Gastrocnemius medialis (tissue), 4 donors: Measurements from ENCODE around the gene C1QB. TPM values are rescaled to one million over a fixed set of nuclear protein-coding genes. Genes with fewer than 3 reads are reported as not detected.
"Not testable (repeated sequence)": the region's sequence is repeated elsewhere in the genome, so short reads cannot be mapped to it uniquely, and the experiment has no call there.

Experiments used
- ATAC-seq, 2 donors: fragments of 150-250 bp; one replicate each; pipeline ENCODE4 v1.9.1; 2016
- DNase-seq, 2 donors: peaks; one replicate each; pipeline ENCODE4 v3.0.0-alpha.2; 2019
- H3K27ac ChIP-seq, 4 donors: fragments of 200-600 bp; sonication (generic); 1 replicate in 1 of 4; 2 replicates in 3 of 4; pipeline ENCODE4 v1.5.1; 2016 to 2018; ENCODE audit warnings: mild to moderate bottlenecking in 2 of 4, moderate library complexity in 1 of 4
- H3K27me3 ChIP-seq, 3 donors: fragments of 200-600 bp; sonication (generic) in 2 of 3; 1 replicate in 1 of 3; 2 replicates in 2 of 3; pipeline versions ENCODE4 v1.5.1 to v1.6.0; 2016 to 2019; ENCODE audit warnings: mild to moderate bottlenecking in 1 of 3, moderate library complexity in 1 of 3
- H3K36me3 ChIP-seq, 2 donors: fragments of 200-600 bp; sonication (generic) in 1 of 2; one replicate each; pipeline ENCODE4 v1.5.1; 2017 to 2018
- H3K4me1 ChIP-seq, 2 donors: fragments of 200-600 bp; sonication (generic) in 1 of 2; one replicate each; pipeline ENCODE4 v1.5.1; 2016 to 2017; ENCODE audit warnings: mild to moderate bottlenecking in 2 of 2
- H3K4me3 ChIP-seq, 4 donors: fragments of 200-600 bp; sonication (generic) in 3 of 4; 1 replicate in 1 of 4; 2 replicates in 3 of 4; pipeline ENCODE4 v1.5.1; 2016 to 2019; ENCODE audit warnings: mild to moderate bottlenecking in 2 of 4
- H3K9me3 ChIP-seq, 3 donors: fragments of 200-600 bp; sonication (generic) in 2 of 3; 1 replicate in 1 of 3; 2 replicates in 2 of 3; pipeline ENCODE4 v1.5.1; 2016 to 2019
- POLR2A ChIP-seq, 2 donors: fragments of 450-650 bp; IDR thresholded peaks; one replicate each; pipeline ENCODE4 v1.6.1; 2017; ENCODE audit warnings: antibody characterized with exemption in 2 of 2, mild to moderate bottlenecking in 2 of 2, moderate library complexity in 2 of 2
- in situ Hi-C, 4 donors: fragments of 200-750 bp; cut with MboI; loops; one replicate each; pipeline versions ENCODE4 v1.15.0 to v1.8.0; 2017; ENCODE audit warnings: low sequenced_read_pairs in 4 of 4
- intact Hi-C: fragments of 100-400 bp; cut with DNase I; formaldehyde crosslinking; loops from one replicate; pipeline ENCODE4 v1.15.1; 2023; ENCODE audit warnings: low total_unique reads
- total RNA-seq, 4 donors: library from RNA; depleted of rRNA; stranded (reverse); fragments of >200 nt; gene quantifications; one replicate each; pipeline versions ENCODE4 v1.1.0 to v1.2.3, GENCODE V29; 2016
- TF ChIP-seq, protein P1 (sequence below), 5 experiments: fragments of 450-650 bp in 3 of 5; fragments of 200-600 bp in 2 of 5; sonication (generic) in 2 of 5; IDR thresholded peaks in 4 of 5; conservative IDR thresholded peaks in 1 of 5; 1 replicate in 4 of 5; 2 replicates in 1 of 5; pipeline ENCODE4 v1.5.1; 2016 to 2019; ENCODE audit warnings: antibody characterized with exemption in 5 of 5, mild to moderate bottlenecking in 3 of 5, moderate library complexity in 3 of 5

Gene C1QB
- total RNA-seq, 4 donors from 2014 or later: 30.6 to 97.2 (median 74.5) TPM

GRCh38 chr1:22674410-22674749, 21.3 kb downstream of the C1QB start:
- peaks cover 28 to 39% (median 35%) of the 10 kb centered on the region in 3 donors for H3K27me3 ChIP-seq
- ATAC-seq: no peak

DNA sequence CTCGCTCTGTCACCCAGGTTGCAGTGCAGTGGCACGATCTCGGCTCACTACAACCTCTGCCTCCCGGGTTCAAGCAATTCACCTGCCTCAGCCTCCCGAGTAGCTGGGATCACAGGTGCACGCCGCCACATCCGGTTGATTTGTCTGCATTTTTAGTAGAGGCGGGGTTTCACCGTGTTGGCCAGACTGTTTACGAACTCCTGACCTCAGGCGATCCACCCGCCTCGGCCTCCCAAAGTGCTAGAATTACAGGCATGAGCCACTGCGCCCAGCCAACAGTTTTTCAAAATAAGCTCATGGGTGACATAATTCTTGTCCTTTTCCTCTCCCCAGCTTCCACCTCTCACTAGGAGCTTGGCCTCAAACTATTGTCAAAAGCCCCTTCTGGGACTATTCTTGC, 23.1 kb downstream of the C1QB start:
- H3K4me3 ChIP-seq, H3K4me1 ChIP-seq, in situ Hi-C loops, ATAC-seq, intact Hi-C loops, H3K9me3 ChIP-seq, H3K36me3 ChIP-seq, DNase-seq, H3K27ac ChIP-seq: not testable (repeated sequence)
- peaks cover 19 to 36% (median 27%) of the 10 kb centered on the region in 3 donors for H3K27me3 ChIP-seq

More at GRCh38 chr1:22674410-22674749, 21.3 kb downstream of the C1QB start:
- Histone ChIP-seq H3K4me3 (no peak overlapping the region), H3K36me3 (no peaks in the 10 kb centered on the region), H3K27ac (no peak overlapping the region), H3K9me3 (no peaks in the 10 kb centered on the region), H3K4me1 (no peaks in the 10 kb centered on the region)
- intact Hi-C loops (no loop called here), in situ Hi-C loops (no loop called here)
- TF ChIP-seq POLR2A (IDR thresholded peaks at IDR 0.05): no peak
- TF ChIP-seq, protein P1, sequence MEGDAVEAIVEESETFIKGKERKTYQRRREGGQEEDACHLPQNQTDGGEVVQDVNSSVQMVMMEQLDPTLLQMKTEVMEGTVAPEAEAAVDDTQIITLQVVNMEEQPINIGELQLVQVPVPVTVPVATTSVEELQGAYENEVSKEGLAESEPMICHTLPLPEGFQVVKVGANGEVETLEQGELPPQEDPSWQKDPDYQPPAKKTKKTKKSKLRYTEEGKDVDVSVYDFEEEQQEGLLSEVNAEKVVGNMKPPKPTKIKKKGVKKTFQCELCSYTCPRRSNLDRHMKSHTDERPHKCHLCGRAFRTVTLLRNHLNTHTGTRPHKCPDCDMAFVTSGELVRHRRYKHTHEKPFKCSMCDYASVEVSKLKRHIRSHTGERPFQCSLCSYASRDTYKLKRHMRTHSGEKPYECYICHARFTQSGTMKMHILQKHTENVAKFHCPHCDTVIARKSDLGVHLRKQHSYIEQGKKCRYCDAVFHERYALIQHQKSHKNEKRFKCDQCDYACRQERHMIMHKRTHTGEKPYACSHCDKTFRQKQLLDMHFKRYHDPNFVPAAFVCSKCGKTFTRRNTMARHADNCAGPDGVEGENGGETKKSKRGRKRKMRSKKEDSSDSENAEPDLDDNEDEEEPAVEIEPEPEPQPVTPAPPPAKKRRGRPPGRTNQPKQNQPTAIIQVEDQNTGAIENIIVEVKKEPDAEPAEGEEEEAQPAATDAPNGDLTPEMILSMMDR (IDR thresholded peaks at IDR 0.05 in 4 of 5, conservative IDR thresholded peaks at IDR 0.05 in 1 of 5): no peak
- DNase-seq: no peak

DNA sequence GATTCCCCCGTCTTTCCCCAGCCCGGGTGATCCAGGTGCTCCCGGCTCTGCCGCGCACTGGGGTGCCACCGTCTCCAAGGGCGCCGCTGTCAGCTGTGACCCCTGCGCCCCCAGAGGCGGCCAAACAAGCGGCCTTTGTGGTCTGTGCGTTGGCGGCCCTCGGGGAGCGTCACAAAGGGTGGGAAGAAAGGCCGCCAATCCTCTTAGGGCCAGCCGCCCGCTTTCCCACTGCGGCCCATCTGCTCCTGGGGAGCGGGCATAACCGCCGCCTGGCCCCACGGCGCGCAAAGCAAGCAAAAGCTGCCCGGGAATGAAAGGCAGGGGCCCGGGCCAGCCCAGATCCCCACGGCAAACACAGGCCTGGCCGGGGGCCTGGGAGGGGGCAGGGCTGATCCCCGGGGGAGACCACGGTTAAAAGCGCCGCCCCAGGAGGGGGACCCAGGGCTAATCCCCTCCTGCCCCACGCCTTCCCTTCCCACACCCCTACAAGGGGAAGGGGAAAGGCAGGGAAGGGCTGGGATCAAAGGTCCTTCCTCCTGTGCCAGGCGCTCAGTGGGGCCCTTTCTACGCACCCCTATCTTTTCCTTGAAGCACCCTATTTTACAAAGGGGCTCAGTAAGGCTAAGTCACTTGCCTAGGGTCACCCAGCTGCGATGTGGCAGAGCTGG, 24.0 kb downstream of the C1QB start:
- H3K27ac ChIP-seq: no peak overlapping the region
- no peak for DNase-seq
- peaks cover 10 to 33% (median 18%) of the 10 kb centered on the region in 3 donors for H3K27me3 ChIP-seq
- no peaks in the 10 kb centered on the region for H3K36me3 ChIP-seq
- intact Hi-C loops: no loop called here
- in situ Hi-C loops: no loop called here
- H3K9me3 ChIP-seq: no peaks in the 10 kb centered on the region
- no peak overlapping the region for H3K4me3 ChIP-seq
- no peaks in the 10 kb centered on the region for H3K4me1 ChIP-seq
- TF ChIP-seq, protein P1 (IDR thresholded peaks at IDR 0.05 in 4 of 5, conservative IDR thresholded peaks at IDR 0.05 in 1 of 5): no peak
- no peak for TF ChIP-seq POLR2A (IDR thresholded peaks at IDR 0.05)
- ATAC-seq: no peak

DNA sequence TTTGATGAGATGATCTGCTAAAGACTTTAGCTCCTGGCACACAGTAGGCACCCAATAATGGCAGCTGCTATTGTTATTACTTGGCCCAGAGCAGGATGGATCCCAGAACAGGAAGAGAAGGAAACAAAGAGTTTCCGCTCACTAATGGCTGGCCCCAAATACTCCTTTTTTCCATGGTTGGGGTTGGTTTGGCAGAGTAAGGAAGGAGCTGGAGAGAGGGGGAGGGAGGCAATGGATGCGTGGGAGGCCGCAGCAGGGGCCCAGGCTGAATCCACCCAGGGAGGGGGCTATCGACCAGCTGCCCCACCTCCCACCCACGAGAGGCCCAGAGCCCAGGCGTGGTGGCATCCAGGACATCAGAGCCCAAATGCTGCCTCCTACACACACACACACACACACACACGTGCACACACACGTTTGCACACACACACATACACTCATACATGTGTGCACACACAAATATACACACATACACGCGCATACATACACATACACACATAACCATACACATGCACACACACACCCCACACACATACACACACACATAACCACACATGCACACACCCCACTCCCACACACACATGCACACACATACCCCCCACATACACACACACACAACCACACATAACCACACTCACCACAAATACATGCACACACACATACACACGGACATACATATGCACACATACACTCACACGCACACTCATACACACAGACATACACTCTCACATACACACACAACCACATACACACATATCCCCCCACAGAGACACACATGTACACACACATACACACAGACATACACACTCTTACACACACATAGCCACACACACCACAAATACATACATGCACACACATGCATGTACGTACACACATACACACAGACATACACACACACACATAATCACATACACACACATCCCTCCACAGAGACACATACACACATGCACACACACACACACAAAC, 25.2 kb downstream of the C1QB start:
- no peak for DNase-seq
- no peak overlapping the region for H3K27ac ChIP-seq
- in situ Hi-C loops (no loop called here), intact Hi-C loops (no loop called here)
- TF ChIP-seq, protein P1 (IDR thresholded peaks at IDR 0.05 in 4 of 5, conservative IDR thresholded peaks at IDR 0.05 in 1 of 5): no peak
- no peak for TF ChIP-seq POLR2A (IDR thresholded peaks at IDR 0.05)
- H3K36me3 ChIP-seq: no peaks in the 10 kb centered on the region
- peaks cover 5 to 25% (median 9%) of the 10 kb centered on the region in 3 donors for H3K27me3 ChIP-seq
- no peak for ATAC-seq
- no peaks in the 10 kb centered on the region for H3K4me1 ChIP-seq
- no peak overlapping the region for H3K4me3 ChIP-seq
- H3K9me3 ChIP-seq: no peaks in the 10 kb centered on the region

- in situ Hi-C loops: no loop called here
- H3K4me3 ChIP-seq: no peak overlapping the region
Observed at GRCh38 chr1:22680726-22681125, 27.7 kb downstream of the C1QB start.

More at GRCh38 chr1:22680726-22681125, 27.7 kb downstream of the C1QB start:
- intact Hi-C loops: no loop called here
- Histone ChIP-seq H3K36me3 (no peaks in the 10 kb centered on the region), H3K27me3 (peaks cover 3 to 18% (median 3%) of the 10 kb centered on the region in 3 donors), H3K27ac (no peak overlapping the region), H3K9me3 (no peaks in the 10 kb centered on the region), H3K4me1 (no peaks in the 10 kb centered on the region)
- DNase-seq: no peak
- TF ChIP-seq POLR2A (IDR thresholded peaks at IDR 0.05): no peak
- TF ChIP-seq, protein P1 (IDR thresholded peaks at IDR 0.05 in 4 of 5, conservative IDR thresholded peaks at IDR 0.05 in 1 of 5): no peak
- no peak for ATAC-seq
